Ishikawa (cell line): ENCODE results near the gene HSCB.

Experiments used
- CEBPB ChIP-seq: IDR thresholded peaks from 2 replicates; pipeline ENCODE4 v1.6.1; 2012
- CREB1 ChIP-seq: IDR thresholded peaks from 2 replicates; pipeline ENCODE4 v1.6.1; 2012; ENCODE audit warnings: low read depth
- EGR1 ChIP-seq: IDR thresholded peaks from 2 replicates; pipeline ENCODE4 v1.6.1; 2012
- EP300 ChIP-seq: IDR thresholded peaks from 2 replicates; pipeline ENCODE4 v1.6.1; 2012; ENCODE audit warnings: borderline replicate concordance
- FOXM1 ChIP-seq: IDR thresholded peaks from 2 replicates; pipeline ENCODE4 v1.6.1; 2012; ENCODE audit warnings: low read depth, borderline replicate concordance
- MAX ChIP-seq: IDR thresholded peaks from 2 replicates; pipeline ENCODE4 v1.6.1; 2012
- NFIC ChIP-seq: IDR thresholded peaks from 2 replicates; pipeline ENCODE4 v1.6.1; 2012
- RAD21 ChIP-seq: IDR thresholded peaks from 2 replicates; pipeline ENCODE4 v1.6.1; 2012; ENCODE audit warnings: low read depth
- REST ChIP-seq: IDR thresholded peaks from 2 replicates; pipeline ENCODE4 v1.6.1; 2012; ENCODE audit warnings: low read depth, mild to moderate bottlenecking
- TAF1 ChIP-seq: IDR thresholded peaks from 2 replicates; pipeline ENCODE4 v1.6.1; 2012; ENCODE audit warnings: low read depth, mild to moderate bottlenecking
- TCF12 ChIP-seq: IDR thresholded peaks from 2 replicates; pipeline ENCODE4 v1.6.1; 2012; ENCODE audit warnings: low read depth
- TEAD4 ChIP-seq: IDR thresholded peaks from 2 replicates; pipeline ENCODE4 v1.6.1; 2012
- USF1 ChIP-seq: IDR thresholded peaks from 2 replicates; pipeline ENCODE4 v1.6.1; 2012
- YY1 ChIP-seq: IDR thresholded peaks from 2 replicates; pipeline ENCODE4 v1.6.1; 2012; ENCODE audit warnings: low read depth
- ZBTB7A ChIP-seq: IDR thresholded peaks from 2 replicates; pipeline ENCODE4 v1.6.1; 2012; ENCODE audit warnings: low read depth

Gene HSCB

DNA sequence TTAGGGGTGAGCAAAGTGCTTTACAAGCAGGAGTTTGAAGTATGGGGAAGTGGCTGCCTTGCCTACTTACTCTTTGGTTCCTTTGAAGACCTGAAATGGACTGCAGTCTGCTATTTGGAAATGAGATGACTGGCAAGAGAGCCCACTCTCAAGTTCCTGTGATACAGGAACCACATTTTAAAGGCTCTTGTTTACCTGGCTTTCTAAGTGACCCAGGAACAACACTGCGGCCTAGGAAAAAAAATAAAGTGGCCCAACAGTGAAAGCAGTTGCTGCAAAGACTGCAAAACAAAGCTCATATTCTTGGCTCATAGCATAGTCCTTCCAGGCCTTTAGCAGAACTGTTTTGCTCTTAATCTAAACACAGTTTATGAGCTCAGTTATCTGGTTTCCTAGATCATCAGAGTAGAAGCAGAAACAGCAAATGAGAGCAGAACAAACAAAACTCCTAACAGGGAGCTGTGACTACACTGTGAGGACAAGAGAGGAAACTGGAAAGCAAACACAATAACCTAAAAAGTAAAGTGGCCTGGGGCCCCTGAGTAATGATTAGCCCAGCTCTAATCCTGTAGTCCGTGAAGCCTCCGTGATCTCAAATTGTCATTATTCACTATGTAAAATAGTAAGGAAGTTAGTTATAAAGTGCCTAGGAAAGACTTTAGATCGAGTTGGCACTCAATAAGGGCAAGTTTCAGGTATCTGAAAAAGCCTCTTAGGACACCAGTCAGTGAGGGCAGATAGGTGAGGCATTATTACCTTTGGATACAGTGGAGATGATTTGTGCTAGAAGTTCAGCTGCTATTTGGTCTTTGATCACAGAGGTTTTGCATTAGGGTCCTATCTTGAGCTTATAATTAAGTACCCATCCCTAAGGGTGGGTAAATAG, 42.2 kb downstream of the HSCB start:
- TF ChIP-seq CREB1 (no peak), YY1 (no peak), EP300 (no peak), EGR1 (no peak), REST (no peak), MAX (no peak), FOXM1 (no peak), RAD21 (no peak), USF1 (no peak), NFIC (no peak), TCF12 (no peak), TAF1 (no peak), ZBTB7A (no peak), TEAD4 (no peak), CEBPB (no peak)

DNA sequence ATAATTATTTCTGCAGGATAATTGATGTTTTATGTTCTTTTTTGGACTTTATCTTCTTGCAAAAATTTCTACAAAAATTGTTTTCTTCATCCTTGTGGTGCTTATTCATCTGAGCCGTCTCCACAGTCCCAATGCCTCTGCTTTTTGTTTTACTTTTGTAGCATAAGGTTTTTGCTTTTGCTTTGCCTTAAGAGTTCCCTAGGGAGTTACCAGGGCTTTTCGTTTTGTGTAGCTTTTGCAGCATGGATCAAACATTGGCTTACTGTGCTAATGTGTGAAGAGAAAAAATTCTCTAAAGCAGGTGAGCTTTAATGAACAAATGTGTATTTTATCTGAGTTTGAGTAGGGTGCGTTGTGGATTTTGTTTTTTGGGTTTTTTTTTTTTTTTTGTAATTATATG, 46.8 kb downstream of the HSCB start:
- TF ChIP-seq TCF12 (no peak), USF1 (no peak), ZBTB7A (no peak), TEAD4 (no peak)

DNA sequence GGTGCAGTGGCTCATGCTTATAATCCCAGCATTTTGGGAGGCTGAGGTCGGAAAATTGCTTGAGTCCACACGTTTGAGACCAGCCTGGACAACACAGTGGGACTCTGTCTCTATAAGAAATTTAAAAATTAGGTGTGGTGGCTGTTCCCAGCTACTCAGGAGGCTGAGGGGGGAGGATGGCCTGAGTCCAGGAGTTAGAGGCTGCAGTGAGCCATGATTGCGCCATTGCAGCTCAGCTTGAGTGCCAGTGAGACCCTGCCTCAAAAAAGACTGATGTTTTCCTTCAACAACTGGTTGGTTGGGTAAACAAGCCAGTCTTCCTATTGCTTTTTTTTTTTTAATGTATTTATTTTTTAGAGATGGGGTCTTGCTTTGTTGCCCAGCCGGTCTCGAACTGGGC, 49.3 kb downstream of the HSCB start:
- TF ChIP-seq RAD21 (no peak), FOXM1 (no peak), EGR1 (no peak), TEAD4 (no peak), TAF1 (no peak)

- TF ChIP-seq CREB1, result no peak
- TF ChIP-seq RAD21, result no peak
- no peak for TF ChIP-seq TEAD4
- no peak for TF ChIP-seq TCF12
- no peak for TF ChIP-seq EP300
- TF ChIP-seq NFIC, result no peak
- TF ChIP-seq TAF1, result no peak
Observed at GRCh38 chr22:28791841-28792490, 50.1 kb downstream of the HSCB start.

GRCh38 chr22:28792491-28793383, 50.9 kb downstream of the HSCB start:
- TF ChIP-seq CREB1, result no peak
- no peak for TF ChIP-seq CEBPB
- TF ChIP-seq TCF12, result no peak

DNA sequence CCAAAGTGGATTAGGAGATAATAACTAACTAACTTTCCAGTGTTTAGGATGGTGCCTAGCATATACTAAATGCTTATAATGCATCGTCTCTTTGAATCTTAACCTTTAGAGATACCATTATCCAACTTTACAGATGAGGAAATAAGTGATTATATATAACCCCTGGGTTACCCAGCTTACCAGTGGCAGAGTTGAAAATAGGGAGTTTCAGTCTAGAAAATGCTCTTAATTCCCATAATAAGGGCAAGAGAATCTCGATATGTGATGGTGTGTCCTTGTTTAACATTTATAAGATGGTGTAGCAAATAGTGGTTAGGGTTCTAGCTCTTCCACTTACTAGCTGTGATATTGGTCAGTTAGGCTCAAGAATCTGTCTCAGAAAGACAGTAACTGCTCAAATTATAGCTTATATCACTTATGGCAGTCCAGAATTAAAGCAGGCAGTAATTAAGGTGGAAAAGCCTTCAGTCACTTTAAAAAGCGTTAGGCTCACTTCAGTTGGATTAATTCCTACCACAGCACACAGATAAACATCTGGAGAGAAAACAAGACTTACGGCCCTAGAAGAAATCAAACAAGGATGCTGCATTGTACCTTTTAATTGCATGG, 52.2 kb downstream of the HSCB start:
- no peak for TF ChIP-seq ZBTB7A
- no peak for TF ChIP-seq USF1
- no peak for TF ChIP-seq NFIC
- no peak for TF ChIP-seq FOXM1
- TF ChIP-seq EGR1, result no peak
- no peak for TF ChIP-seq MAX
- TF ChIP-seq TAF1, result no peak
- no peak for TF ChIP-seq RAD21
